BJ (cell line): ENCODE results near the gene LYZL2. TPM values are rescaled to one million over a fixed set of nuclear protein-coding genes. Genes with fewer than 3 reads are reported as not detected.

ENCODE experiments used
- CTCF ChIA-PET: fragments of 350-600 bp; formaldehyde crosslinking; extraction: SDS; loops from one replicate; lab custom pipeline; 2021; ENCODE audit warnings: antibody characterized with exemption, inconsistent platforms; lab: Yijun Ruan, JAX
- POLR2A ChIA-PET: fragments of 300-600 bp; sonication (Branson Sonifier 250); formaldehyde crosslinking; extraction: SDS; loops from one replicate; lab custom pipeline; 2021; ENCODE audit warnings: antibody characterized with exemption; lab: Charles Lee
- DNase-seq: peaks from one replicate; pipeline ENCODE4 v3.0.0-alpha.2; 2011; ENCODE audit warnings: low read depth
- H3K27me3 ChIP-seq: 2 replicates; pipeline ENCODE4 v1.6.0; 2011; ENCODE audit warnings: low read length; ENCODE audit not compliant: control insufficient read depth, insufficient read depth
- H3K36me3 ChIP-seq: 2 replicates; pipeline ENCODE4 v1.5.1; 2011; ENCODE audit warnings: low read length; ENCODE audit not compliant: control insufficient read depth, insufficient read depth
- H3K4me3 ChIP-seq: 2 replicates; pipeline ENCODE4 v1.5.1; 2011; ENCODE audit warnings: low read depth, mild to moderate bottlenecking, control low read depth, low read length
- CTCF ChIP-seq: IDR thresholded peaks from 2 replicates; pipeline ENCODE4 v1.5.1; 2011; ENCODE audit warnings: low read depth, mild to moderate bottlenecking, control low read depth, inconsistent platforms, low read length, moderate library complexity; ENCODE audit not compliant: insufficient read depth
- polyA plus RNA-seq: library from polyadenylated mRNA; depleted of rRNA; stranded (reverse); fragments of >200 nt; gene quantifications from 2 replicates; pipeline ENCODE4 v1.2.3, GENCODE V29; 2011; rRNA removed

Gene LYZL2
- polyA plus RNA-seq, 1 experiment = not detected

GRCh38 chr10:30573721-30574431 lies 55.7 kb downstream of the LYZL2 start:
- peaks cover 7% of the 10 kb centered on the region for H3K27me3 ChIP-seq
- no peak for DNase-seq
- CTCF ChIA-PET = interaction anchor here (1.5 to 1.9 kb wide), 2 partner anchors 10 to 17 kb away, joined by 3 to 5 read pairs; no protein-coding TSS in a partner anchor
- no peak for TF ChIP-seq CTCF
- no peaks in the 10 kb centered on the region for H3K36me3 ChIP-seq
- H3K4me3 ChIP-seq = no peak overlapping the region
- POLR2A ChIA-PET = no interaction called here

- ChIA-PET CTCF (interaction anchor here (1.2 kb wide), 1 partner anchor 16 kb away, joined by 3 read pairs; no protein-coding TSS in a partner anchor), POLR2A (no interaction called here)
- no peak for TF ChIP-seq CTCF
- Histone ChIP-seq H3K36me3 (no peaks in the 10 kb centered on the region), H3K27me3 (peaks cover 6% of the 10 kb centered on the region), H3K4me3 (no peak overlapping the region)
- no peak for DNase-seq
Observed at GRCh38 chr10:30565449-30565848, 64.1 kb downstream of the LYZL2 start.

GRCh38 chr10:30562787-30563186 lies 66.8 kb downstream of the LYZL2 start:
- CTCF ChIA-PET = interaction anchor here (1.0 to 2.3 kb wide), 3 partner anchors 19 to 170 kb away, joined by 4 to 11 read pairs (median 5); no protein-coding TSS in a partner anchor
- no peak for DNase-seq
- POLR2A ChIA-PET = no interaction called here
- Histone ChIP-seq H3K36me3 (no peaks in the 10 kb centered on the region), H3K4me3 (no peak overlapping the region), H3K27me3 (peaks cover 6% of the 10 kb centered on the region)
- TF ChIP-seq CTCF = no peak

Other genes starting within 250 kb of the LYZL2 start
- 13.7 and 18.5 TPM in 2 replicates for gene MAP3K8, start 195.6 kb downstream of the LYZL2 start, polyA plus RNA-seq